GM19455 (cell line): ENCODE results near the gene PILRA.
"Not testable (repeated sequence)": the region's sequence is repeated elsewhere in the genome, so short reads cannot be mapped to it uniquely, and the experiment has no call there.

Source experiments
- ATAC-seq: cut with Tn5 transposase; IDR thresholded peaks from one replicate; pipeline ENCODE4 v1.9.1; 2021; ENCODE audit not compliant: unreplicated experiment

PILRA gene

DNA sequence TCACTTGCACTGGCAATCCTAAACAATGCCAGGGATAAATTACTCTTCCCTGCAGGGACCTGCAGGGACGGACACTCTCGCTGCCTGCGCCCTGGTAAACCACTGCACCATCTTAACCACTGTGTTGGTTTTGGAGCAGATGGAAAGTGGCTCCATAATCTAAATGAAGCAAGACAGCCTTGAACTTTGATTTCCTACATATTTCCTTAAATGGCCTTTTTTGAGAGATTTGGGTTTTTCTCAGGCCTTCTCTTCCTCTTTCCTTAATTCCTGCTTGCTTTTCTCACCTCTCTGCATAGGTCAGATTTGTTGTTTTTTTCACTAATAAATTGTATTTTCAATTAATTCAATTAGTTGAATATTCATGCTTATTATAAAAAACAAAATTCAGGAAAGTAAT, 2.8 kb downstream of the PILRA start:
- no peak for ATAC-seq

DNA sequence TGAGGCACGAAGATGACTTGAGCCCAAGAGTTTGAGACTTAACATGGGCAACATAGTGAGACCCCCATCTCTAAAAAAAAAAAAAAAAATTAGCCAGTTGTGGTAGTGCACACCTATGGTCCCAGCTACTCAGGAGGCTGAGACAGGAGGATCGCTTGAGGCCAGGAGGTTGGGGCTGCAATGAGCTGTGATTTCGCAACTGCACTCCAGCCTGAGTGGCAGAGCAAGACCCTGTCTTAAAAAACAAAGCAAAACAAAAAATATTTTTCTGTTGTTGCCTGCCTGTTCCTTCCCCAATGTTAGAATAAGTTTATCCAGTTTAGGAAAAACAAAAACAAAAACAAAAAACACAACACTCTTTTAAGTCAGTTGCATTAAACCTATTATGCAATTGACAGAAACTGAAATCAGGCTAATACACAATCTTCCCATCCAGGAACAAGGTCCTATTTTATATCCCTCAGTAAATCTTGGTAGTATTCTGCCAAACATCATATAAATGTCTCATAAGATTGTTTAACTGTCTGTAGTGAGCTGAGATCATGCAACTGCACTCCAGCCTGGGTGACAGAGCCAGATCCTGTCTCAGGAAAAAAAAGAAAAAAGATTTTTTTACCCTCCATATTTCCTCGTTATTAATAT, 4.9 kb downstream of the PILRA start:
- no peak for ATAC-seq

DNA sequence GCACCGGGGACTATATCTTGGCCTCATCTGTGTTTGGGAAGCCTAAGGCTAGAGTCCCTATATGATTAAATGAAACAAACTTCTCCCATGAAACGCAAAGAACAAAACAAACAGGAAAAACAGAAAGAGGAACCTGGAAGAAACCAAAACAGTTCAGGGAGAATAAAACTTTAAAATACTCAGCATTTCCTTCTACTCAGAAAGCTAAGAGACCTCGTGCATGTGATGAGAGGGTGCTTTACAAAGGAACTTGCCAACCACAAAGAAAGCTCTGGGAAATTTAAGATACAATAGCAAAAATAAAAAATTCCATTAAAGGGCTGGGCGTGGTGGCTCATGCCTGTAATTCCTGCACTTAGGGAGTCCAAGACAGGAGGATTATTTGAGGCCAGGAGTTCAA, 6.9 kb downstream of the PILRA start:
- no peak for ATAC-seq

DNA sequence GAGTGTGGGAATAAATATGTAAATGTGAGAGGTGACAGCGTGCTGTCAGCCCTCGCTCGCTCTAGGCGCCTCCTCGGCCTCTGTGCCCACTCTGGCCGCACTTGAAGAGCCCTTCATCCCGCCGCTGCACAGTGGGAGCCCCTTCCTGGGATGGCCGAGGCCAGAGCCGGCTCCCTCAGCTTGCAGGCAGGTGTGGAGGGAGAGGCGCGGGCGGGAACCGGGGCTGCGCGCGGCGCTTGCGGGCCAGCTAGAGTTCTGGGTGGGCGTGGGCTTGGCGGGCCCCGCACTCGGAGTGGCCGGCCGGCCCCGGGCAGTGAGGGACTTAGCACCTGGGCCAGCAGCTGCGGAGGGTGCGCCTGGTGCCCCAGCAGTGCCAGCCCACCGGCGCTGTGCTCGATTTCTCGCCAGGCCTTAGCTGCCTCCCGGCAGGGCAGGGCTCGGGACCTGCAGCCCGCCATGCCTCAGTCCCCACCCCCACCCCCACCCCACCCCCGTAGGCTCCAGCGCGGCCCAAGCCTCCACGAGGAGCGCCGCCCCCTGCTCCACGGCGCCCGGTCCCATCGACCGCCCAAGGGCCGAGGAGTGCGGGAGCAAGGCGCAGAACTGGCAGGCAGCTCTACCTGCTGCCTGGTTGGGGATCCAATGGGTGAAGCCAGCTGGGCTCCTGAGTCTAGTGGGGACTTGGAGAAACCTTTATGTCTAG, 8.4 kb downstream of the PILRA start:
- ATAC-seq = not testable (repeated sequence)

DNA sequence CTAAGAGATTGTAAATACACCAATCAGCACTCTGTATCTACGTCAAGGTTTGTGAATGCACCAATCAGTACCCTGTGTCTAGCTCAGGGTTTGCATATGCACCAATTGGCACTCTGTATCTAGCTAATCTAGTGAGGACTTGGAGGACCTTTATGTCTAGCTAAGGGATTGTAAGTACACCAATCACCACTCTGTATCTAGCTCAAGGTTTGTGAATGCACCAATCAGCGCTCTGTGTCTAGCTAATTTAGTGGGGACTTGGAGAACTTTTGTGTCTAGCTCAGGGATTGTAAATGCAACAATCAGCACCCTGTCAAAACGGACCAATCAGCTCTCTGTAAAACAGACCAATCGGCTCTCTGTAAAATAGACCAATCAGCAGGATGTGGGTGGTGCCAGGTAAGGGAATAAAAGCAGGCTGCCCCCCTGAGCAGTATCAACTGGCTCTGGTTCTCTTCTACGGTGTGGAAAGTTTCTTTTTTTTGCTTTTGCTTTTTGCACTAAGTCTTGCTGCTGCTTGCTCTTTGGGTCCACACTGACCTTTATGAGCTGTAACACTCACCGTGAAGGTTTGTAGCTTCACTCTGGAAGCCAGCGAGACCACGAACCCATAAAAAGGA, 9.1 kb downstream of the PILRA start:
- ATAC-seq = not testable (repeated sequence)

DNA sequence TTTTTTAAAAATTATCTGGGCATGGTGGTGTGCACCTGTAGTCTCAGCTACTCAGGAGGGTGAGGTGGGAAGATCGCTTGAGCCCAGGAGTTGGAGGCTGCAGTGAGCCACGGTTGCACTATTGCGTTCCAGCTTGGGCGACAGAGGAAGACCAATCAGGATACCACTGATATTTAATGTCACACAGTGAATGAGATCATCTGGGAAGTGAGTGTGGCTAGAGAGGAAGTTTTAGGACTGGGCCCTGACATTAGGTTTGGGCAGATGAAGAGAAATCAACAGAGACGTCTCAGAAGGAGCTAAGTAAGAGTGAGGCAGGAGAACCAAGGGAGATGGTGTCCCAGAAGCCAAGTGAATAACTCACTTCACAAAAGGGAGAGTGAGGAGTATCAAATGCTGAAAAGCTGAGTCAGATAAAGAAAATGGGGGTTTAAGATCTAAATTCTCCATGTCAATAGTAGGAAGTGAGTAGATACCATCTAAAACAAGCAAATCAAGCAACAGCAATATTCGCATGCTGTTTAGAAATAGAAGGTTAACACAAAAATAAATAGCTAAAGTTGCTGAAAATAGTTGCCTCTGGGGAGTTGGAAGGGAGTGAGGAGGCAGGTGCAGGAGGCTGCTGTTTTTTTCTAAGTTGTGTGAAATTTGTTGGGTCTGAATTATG, 11.5 kb downstream of the PILRA start:
- ATAC-seq = no peak

DNA sequence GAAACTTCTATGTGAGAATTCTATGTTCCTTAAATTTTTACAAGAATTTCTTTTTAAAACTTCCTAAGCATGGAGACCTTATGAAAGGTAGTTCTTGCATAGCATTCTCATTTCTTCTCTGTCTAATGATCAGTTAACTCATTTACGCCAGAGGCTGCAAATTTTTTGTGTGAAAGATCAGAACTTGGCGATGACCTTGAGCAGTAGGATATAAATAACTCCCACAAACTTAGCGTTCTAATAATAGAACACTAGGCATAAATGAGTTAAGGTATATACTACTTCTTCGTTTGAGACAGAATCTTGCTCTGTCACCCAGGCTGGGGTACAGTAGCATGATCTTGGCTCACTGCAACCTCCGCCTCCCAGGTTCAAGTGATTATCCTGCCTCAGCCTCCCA, 13.7 kb downstream of the PILRA start:
- ATAC-seq = no peak

DNA sequence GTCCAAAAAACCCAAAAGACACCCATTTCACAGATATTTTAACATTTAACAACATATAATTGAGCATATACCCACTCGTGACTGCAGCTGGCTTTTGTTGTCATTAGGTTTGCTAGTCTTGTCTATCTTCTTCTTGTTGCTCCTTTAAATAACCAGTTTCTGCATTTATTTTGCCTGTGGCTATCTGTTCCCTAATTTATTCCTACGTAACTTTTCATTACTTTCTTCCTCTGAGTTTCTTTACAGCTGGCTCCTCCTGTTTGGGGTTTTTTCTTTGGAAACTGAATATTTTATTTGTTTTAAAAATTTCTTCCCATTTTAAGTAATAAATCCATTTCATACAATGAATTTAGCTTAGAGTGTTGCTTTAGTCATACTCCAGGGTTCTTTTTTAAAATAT, 14.4 kb downstream of the PILRA start:
- ATAC-seq = no peak

DNA sequence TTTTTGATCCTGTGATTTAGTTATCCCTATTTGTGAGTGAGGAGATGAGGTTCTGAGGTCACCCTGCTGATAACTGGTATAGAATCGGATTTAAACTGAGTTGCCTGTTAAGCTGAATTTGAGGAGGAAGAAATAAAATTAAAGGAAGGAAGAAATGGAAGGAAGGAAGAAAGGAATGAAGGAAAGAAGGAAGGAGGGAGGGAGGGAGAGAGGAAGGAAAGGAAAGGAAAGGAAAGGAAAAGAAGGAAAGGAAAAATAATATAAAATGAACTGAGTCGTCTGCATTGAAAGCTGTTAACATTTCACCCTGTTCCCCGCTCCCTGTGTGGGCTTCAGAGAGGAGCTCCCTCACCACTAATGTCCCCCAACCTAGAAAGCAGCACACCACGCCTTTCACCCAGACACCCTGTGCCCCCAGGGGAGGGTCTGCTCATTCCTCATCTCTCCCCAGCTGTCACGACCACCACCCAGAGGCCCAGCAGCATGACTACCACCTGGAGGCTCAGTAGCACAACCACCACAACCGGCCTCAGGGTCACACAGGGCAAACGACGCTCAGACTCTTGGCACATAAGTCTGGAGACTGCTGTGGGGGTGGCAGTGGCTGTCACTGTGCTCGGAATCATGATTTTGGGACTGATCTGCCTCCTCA, 16.3 kb downstream of the PILRA start:
- ATAC-seq = no peak

DNA sequence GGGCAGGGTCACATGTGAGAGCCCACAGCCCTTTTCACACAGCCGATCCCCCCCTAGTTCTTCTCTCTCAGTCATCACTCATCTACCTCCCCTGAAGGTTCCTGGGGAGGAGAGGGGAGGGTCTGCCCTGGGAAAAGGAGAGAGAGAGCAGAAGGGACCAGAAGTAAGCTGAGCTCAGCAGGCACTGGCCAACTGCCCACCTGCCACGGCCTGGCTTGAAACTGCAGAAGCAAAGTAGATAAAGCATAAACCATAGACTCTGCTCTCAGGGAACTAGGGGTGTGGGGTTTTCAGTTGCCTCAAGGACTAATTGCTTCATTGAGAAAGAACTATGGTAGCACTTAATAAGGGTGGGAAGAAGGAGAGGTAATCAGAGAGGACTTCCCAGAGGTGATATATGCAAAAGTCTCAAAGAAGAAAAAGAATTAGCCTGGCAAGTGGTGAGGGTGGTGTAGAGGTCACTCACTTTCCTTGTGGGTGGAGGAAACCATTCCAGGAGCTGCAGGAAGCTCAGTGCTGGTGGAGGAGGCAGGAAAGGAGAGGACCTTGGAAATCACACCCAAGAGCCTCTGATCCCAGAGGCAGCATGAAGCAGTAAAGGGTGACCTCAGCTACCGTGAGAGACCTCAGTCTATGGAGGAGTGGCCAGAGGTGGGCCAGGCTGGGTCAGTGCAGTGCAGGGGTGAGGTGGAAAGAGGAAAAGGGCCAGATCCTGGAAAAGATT, 17.2 kb downstream of the PILRA start:
- no peak for ATAC-seq

DNA sequence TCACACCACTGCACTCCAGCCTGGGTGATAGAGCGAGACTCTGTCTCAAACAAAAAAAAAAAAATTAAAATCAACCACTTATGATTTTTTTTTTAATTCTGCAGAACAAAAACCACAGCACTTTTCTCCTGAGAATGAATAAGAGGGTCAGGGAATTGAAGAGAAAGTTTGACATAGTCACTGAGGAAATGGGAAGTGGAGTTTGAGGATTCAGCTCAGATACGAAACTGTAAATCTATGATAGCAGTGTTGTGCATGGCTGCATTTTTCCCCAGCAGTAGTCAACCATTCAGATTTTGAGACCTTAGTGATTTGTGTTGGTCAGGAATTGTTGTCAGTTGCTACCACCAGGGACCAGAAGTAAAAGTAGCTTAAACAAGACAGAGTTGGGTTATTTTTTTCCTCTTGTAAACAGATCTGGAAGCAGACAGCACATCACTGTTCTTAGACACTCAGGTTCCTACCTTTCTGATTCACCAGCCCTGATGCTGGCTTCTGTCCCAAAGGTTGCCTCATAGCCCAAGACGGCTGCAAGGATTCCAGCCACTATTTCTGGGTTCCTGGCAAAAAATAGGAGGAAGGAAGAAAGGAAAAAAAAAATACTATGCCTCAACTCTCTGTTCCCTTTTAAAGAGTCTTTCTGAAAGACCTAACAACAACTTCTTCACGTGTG, 20.1 kb downstream of the PILRA start:
- ATAC-seq = no peak

DNA sequence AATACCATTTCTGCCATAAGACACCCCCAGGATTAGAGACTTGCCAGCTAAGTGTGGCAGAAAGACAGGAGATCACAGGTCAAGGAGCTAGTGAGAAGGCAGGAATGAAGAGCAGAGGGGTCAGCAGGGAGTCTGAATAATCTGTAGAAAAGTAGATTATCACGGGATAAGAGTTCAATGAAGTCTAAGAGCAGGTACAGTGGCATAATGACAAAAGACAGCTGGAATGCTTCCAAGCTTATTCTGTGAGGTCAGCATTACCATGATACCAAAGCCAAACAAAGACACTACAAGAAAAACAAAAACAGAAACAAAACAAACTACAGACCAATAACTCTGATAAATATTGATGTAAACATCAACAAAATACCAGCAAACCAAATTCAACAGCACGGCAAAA, 20.8 kb downstream of the PILRA start:
- ATAC-seq = no peak

DNA sequence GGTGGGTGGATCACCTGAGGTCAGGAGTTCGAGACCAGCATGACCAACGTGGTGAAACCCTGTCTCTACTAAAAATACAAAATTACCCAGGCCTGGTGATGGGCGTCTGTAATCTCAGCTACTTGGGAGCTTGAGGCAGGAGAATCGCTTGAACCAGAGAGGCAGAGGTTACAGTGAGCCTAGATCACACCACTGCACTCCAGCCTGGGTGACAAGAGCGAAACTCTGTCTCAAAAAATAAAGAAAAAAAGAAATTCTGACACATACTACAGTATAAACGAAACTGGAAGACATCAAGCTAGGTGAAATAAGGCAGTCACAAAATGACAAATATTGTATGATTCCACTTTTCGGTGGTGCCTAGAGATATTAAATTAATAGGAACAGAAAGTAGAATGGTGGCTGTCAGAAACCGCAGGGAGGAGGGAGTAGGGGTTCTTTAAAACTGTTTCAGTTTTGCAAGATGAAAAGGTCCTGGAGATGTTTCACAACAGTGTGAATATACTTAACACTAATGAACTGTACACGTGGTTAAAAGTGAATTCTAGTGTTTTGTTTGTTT, 23.2 kb downstream of the PILRA start:
- ATAC-seq = peak; percentile 84

DNA sequence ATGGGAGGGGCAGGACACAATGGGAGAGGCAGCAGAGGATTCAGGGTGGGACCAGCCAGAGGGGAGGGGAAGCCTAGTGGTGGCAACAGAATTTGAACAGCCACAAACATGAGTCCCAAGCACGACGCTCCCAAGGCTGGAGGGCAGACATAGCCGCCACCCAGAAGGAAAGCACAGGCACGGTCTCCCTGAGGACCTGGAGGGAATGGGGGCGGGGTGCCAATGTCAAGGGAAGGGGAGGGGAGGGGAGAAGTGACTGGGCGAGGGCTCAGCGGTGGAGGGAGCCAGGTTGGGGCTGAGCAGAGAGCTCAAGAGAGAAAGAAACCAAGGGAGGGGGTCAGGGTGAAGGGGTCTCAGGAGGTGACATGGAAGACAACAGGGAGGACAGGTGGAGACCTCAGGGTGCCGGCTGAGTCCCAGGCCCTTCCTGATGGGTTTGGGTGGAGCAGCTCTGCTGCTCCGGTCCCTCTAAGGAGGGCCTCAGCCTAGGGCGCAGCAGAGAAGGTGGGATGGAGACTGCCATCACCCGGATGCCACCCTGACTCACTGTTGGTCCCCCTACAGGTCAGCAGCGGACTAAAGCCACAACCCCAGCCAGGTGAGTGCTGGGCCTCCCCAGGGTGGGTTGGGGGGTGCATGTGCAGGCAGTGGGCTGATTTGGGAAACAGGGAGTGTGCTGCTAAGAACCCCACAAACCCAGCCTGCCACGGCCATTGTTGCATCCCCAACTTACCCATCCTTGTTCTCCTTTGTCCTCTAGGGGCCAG, 24.2 kb downstream of the PILRA start:
- ATAC-seq = no peak

DNA sequence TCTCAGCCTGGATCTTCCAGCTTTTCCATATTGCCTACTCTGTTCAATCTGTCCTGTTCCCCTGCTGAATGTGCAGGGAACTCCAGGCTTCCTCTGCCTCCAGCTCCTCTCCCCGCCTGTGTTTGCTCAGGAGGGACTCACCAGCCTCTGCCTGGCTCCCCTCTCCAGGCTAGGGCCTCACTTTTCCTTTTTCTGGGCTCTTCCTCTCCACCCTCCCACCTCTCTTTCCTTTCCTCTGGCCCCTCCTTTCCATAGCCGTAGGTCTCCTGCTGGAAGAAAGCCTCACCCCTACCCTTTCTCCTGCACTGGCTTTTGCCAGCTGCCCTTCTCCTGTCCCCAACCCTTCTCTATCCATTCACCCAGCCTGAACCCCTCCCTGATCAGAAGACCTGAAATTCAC, 25.0 kb downstream of the PILRA start:
- ATAC-seq = no peak

DNA sequence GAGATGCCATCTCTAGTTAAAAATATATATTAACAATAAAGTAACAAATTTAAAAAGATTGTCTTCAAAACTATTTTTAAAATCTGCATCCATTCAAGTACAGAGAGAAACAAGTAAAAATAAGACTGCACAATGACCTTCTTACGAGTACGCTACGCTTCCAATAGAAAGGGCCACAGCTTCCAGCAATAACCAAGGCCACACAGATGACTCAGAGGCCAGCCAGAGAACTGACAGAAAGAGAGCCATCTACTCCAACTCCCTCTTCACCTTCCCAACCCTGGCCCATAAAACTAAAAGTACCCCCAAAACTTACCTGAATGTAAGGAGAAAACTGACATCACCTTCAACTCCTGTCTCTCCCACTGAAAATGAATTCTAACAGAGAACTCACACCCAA, 26.8 kb downstream of the PILRA start:
- ATAC-seq = no peak

DNA sequence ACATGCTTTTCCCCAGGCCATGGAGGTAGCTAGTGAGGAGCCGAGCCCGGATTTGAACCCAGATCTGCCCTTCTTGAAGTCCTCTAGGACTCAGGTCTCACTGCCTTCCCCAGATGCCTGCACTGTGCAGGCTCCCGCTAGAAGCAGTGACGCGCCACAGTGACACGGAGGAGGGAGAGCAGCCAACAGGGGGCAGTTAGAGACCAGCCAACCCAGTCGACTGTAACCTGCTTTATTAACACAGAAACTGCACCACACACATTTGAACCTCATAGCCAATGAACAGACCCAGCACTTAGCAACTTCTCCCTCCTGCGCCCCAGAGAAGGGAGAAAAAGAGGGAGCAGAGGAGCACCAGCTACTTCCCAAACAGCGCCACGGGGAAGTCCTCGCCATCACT, 27.4 kb downstream of the PILRA start:
- ATAC-seq = no peak

DNA sequence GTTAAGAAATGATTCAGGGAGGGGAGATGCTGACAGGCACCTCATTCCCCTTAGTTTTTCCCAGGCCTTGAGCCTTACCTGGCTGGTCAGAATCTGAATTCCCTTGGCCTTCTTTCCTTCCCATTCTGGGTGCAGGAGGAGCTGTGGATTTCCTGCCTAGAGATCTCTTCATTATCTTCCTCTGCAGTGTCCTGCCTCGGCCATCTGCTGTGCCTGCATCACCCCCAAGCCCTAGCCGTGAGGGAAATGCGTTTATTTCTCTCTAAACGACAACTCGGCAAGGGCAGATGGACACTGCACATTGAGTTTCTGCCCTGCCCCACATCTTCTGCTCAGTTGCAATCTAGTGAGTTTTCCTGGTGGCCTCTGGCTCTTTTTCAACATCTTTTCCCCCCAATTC, 28.5 kb downstream of the PILRA start:
- ATAC-seq = no peak

DNA sequence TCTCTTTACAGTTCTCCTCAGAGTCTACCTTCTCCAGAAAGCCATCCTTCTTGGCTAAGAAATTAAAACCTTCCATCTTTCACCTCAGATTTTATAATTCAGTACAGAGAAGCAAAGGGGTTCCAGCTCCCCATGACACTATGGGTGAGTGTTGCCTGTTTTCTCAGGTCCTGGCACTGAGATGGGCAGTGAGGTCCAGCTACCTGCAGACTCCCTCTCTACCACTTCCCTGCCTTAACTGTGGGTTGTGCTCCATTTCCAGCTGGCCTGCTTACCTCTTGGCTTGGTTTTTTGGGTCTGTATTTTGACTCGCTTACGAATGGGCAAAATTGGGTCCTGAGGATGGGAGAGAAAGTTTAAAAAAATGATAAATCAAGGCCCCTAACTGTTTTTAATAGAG, 29.0 kb downstream of the PILRA start:
- no peak for ATAC-seq
